ENCODE results near the gene NRIP1. TPM values are rescaled to one million over a fixed set of nuclear protein-coding genes. Genes with fewer than 3 reads are reported as not detected.

NRIP1 gene
- total RNA-seq, 6 experiments from 2014 or later: 39.1 to 56.6 (median 52.3) TPM

DNA sequence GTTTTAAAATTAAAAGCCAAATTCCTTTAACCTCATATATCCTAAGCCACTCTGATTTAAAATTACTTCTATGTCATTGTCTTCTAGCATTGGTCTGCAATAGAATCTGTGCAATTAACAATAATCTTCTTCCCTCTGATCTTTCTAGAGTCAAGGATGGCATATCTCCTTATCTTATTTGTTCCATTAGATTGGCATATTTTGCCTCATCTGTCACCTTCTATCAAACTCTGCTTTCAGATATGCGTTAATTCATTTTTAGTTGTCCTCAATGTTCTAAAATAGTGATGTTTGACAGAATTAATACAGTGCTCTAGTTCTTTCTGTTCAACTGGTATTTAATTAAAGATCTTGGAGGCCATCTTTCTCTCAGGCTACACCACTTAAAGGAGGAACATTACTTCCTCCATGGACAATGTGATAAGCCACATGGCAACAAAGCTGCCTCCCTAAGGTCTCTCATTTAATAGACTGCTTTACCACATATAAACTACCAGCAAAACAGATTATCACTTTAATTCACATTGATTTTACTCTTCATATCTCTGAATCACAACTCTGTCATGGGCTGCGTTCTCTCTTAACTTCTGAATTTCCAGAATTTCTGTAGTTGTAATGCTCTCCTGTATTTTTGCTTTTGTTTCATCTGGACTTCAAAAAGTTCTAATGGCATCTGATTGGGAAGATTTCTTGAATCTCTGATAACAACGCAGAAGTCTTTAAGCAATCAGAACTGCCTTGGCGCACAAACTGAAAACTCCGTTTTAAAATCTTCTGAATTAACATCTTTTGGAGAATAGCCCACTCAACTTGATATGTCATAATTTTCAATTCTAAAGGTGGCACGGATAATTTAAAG lies 2.8 kb downstream of the NRIP1 start:
- DNase-seq: no peak
- peaks cover 17% of the 10 kb centered on the region for H3K36me3 Mint-ChIP-seq (ENCODE audit: low read depth)
- no peaks in the 10 kb centered on the region; the same call in 1 of the 2 replicates for H3K27me3 Mint-ChIP-seq (ENCODE audit: insufficient read depth)
- peak overlapping the region; percentile 94 for H3K4me3 Mint-ChIP-seq
- TF ChIP-seq, protein P1, sequence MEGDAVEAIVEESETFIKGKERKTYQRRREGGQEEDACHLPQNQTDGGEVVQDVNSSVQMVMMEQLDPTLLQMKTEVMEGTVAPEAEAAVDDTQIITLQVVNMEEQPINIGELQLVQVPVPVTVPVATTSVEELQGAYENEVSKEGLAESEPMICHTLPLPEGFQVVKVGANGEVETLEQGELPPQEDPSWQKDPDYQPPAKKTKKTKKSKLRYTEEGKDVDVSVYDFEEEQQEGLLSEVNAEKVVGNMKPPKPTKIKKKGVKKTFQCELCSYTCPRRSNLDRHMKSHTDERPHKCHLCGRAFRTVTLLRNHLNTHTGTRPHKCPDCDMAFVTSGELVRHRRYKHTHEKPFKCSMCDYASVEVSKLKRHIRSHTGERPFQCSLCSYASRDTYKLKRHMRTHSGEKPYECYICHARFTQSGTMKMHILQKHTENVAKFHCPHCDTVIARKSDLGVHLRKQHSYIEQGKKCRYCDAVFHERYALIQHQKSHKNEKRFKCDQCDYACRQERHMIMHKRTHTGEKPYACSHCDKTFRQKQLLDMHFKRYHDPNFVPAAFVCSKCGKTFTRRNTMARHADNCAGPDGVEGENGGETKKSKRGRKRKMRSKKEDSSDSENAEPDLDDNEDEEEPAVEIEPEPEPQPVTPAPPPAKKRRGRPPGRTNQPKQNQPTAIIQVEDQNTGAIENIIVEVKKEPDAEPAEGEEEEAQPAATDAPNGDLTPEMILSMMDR (IDR thresholded peaks at IDR 0.05): no peak
- H3K27ac Mint-ChIP-seq: peak overlapping the region; percentile 67
- H3K4me1 Mint-ChIP-seq (ENCODE audit: low read depth): peaks cover 59% of the 10 kb centered on the region
- H3K9me3 Mint-ChIP-seq: no peaks in the 10 kb centered on the region; the same call in 1 of the 2 replicates

DNA sequence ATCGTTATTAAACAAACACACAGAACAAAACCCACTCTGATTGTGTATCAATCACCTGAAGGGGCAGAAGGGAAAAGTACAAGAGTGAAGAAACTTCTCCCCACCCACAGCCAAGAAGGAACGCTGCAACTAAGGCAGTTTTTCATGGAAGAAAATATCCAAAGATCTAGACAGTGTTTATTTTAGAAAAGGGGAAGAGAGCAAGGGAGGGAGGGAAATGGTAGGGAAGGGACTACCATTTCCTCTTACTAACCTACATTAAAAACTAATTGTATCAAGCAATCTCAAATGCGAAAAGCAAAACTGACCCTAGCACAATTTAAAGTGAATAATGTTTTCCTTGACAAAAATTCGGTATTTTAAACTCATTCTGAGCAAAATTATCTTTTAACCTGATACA lies 3.5 kb downstream of the NRIP1 start:
- Mint-ChIP-seq H3K9me3 (no peaks in the 10 kb centered on the region; the same call in 1 of the 2 replicates), H3K27me3 (ENCODE audit: insufficient read depth) (no peaks in the 10 kb centered on the region; the same call in 1 of the 2 replicates), H3K4me3 (peak overlapping the region; percentile 94), H3K4me1 (ENCODE audit: low read depth) (peaks cover 66% of the 10 kb centered on the region), H3K36me3 (ENCODE audit: low read depth) (peaks cover 17% of the 10 kb centered on the region), H3K27ac (peak overlapping the region; percentile 67)
- TF ChIP-seq, protein P1 (IDR thresholded peaks at IDR 0.05): no peak
- no peak for DNase-seq

DNA sequence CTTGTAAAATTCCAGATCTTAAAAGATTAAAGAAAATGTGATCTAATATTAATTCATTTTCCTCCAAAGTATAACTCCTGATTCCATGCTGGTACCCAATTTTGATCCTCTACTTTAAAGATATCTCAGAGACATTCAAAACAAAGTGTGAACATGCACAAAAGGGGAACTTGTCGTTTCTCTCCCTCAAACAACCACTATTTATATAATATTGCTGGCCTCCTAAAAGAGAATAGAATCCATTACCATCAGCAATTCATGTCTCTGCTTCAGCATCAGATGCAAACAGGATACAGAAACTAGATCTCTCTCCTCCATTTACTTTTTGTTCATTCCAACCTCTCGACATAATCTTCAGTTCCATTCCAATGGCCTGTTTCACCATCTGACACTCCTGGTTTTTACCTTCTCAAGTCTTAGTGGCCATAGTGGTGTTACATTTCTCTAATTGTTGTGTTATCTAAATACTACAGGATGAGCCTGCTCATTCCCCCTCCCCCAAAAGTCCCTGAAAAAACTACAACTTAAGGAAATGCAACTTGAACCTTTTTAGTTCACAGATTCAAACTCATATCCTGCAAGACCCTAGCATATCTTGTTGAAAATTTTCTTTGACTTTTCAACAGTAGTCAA lies 4.1 kb downstream of the NRIP1 start:
- TF ChIP-seq, protein P1 (IDR thresholded peaks at IDR 0.05): no peak
- H3K36me3 Mint-ChIP-seq (ENCODE audit: low read depth): peaks cover 21% of the 10 kb centered on the region
- peak overlapping the region; percentile 94 for H3K4me3 Mint-ChIP-seq
- peak; percentile 9 for DNase-seq
- no peaks in the 10 kb centered on the region for H3K27me3 Mint-ChIP-seq (ENCODE audit: insufficient read depth)
- peaks cover 72% of the 10 kb centered on the region for H3K4me1 Mint-ChIP-seq (ENCODE audit: low read depth)
- peak overlapping the region; percentile 67 for H3K27ac Mint-ChIP-seq
- no peaks in the 10 kb centered on the region; the same call in 1 of the 2 replicates for H3K9me3 Mint-ChIP-seq

DNA sequence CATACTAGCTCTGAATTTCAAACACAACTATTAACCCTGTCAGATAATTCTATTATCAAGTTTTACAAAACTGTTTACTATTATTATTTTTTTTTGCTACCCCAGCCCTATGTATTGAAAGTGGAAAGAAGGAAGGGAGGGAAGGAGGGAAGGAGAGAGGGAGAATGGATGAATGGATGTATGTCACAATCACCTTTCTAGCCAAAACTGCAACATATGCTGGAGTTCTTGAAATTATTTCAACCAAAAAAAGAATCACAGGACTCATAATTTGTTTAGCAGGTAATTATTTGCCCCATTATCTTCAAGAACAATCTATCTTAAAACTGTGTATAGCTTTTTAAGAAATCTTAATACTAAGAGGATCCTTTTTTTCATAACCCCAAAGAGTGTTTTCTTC lies 5.4 kb downstream of the NRIP1 start:
- Mint-ChIP-seq H3K27ac (peak overlapping the region; percentile 67), H3K4me1 (ENCODE audit: low read depth) (peaks cover 85% of the 10 kb centered on the region), H3K27me3 (ENCODE audit: insufficient read depth) (peaks cover 1% of the 10 kb centered on the region; the same call in 1 of the 2 replicates), H3K9me3 (no peaks in the 10 kb centered on the region; the same call in 1 of the 2 replicates), H3K4me3 (peak overlapping the region; percentile 94), H3K36me3 (ENCODE audit: low read depth) (peaks cover 30% of the 10 kb centered on the region)
- TF ChIP-seq, protein P1 (IDR thresholded peaks at IDR 0.05): no peak
- no peak for DNase-seq

DNA sequence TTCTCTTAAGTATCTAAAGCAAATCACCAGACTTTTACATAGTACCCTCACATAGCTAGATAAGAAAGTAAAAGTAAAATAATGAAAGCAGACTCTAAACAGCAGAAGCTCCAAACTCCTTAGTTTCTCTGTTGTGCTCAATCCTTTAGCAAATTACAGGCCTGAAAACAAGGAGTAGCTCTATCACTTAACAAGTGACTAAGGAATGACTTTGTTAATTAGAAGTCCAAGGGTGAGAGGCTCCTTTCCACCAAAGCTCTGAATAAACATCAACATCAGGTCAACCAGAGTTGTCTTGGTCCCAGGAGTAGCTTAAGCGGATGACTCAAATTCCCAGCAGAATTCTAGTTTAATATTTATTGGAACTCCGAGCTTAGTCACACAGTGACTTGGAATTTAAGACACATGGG lies 5.9 kb downstream of the NRIP1 start:
- Mint-ChIP-seq H3K36me3 (ENCODE audit: low read depth) (peaks cover 34% of the 10 kb centered on the region), H3K4me3 (peak overlapping the region; percentile 94), H3K9me3 (no peaks in the 10 kb centered on the region; the same call in 1 of the 2 replicates), H3K4me1 (ENCODE audit: low read depth) (peaks cover 90% of the 10 kb centered on the region), H3K27ac (peak overlapping the region; percentile 67), H3K27me3 (ENCODE audit: insufficient read depth) (peaks cover 1% of the 10 kb centered on the region; the same call in 1 of the 2 replicates)
- DNase-seq: peak; percentile 67
- TF ChIP-seq, protein P1 (IDR thresholded peaks at IDR 0.05): no peak
